A673 (cell line): ENCODE results near the gene ALG14. TPM values are rescaled to one million over a fixed set of nuclear protein-coding genes. Genes with fewer than 3 reads are reported as not detected.
"Not testable (repeated sequence)": the region's sequence is repeated elsewhere in the genome, so short reads cannot be mapped to it uniquely, and the experiment has no call there.

Experiments used
- BruUV-seq: library from RNA; stranded (reverse); fragments of 400-500 nt; replicated peaks from 2 replicates; lab custom pipeline; 2021; lab: Mats Ljungman, UMichigan
- CTCF ChIA-PET: fragments of 300-600 bp; sonication (Branson Sonifier 250); formaldehyde crosslinking; loops from one replicate; lab custom pipeline; 2022; ENCODE audit warnings: antibody characterized with exemption; lab: Charles Lee
- POLR2A ChIA-PET: fragments of 300-600 bp; sonication (Branson Sonifier 250); formaldehyde crosslinking; loops from one replicate; lab custom pipeline; 2022; ENCODE audit warnings: antibody characterized with exemption; ENCODE audit not compliant: low non-redundant PET; lab: Charles Lee
- DNase-seq: peaks from one replicate; pipeline ENCODE4 v3.0.0-alpha.2; 2015; ENCODE audit warnings: low spot score
- H3K27ac ChIP-seq: fragments of 200-600 bp; sonication (generic); 2 replicates; pipeline ENCODE4 v1.5.1; 2016; ENCODE audit warnings: mixed run types, low read depth, mild to moderate bottlenecking, mixed read lengths, antibody characterized with exemption, low read length; ENCODE audit not compliant: poor library complexity, severe bottlenecking
- H3K27me3 ChIP-seq: fragments of 200-600 bp; sonication (generic); replicated peaks from 2 replicates; pipeline ENCODE4 v1.6.1; 2017; ENCODE audit warnings: mixed run types, low read depth, mild to moderate bottlenecking, mixed read lengths, antibody characterized with exemption, low read length; ENCODE audit not compliant: insufficient read depth, poor library complexity
- H3K36me3 ChIP-seq: fragments of 200-600 bp; sonication (generic); 2 replicates; pipeline ENCODE4 v1.6.1; 2016; ENCODE audit warnings: mixed run types, mild to moderate bottlenecking, mixed read lengths, antibody characterized with exemption, low read length; ENCODE audit not compliant: insufficient read depth, poor library complexity, severe bottlenecking
- H3K4me1 ChIP-seq: fragments of 200-600 bp; sonication (generic); 2 replicates; pipeline ENCODE4 v1.6.1; 2017; ENCODE audit warnings: mixed run types, mild to moderate bottlenecking, mixed read lengths, antibody characterized with exemption, low read length; ENCODE audit not compliant: insufficient read depth, poor library complexity, severe bottlenecking
- H3K4me3 ChIP-seq: fragments of 200-600 bp; sonication (generic); 2 replicates; pipeline ENCODE4 v1.5.1; 2016; ENCODE audit warnings: low read depth, mixed run types, mild to moderate bottlenecking, mixed read lengths, low read length; ENCODE audit not compliant: poor library complexity, severe bottlenecking
- H3K9me3 ChIP-seq: fragments of 200-600 bp; sonication (generic); 2 replicates; pipeline ENCODE4 v1.6.1; 2016; ENCODE audit warnings: mixed run types, low read depth, mild to moderate bottlenecking, mixed read lengths, antibody characterized with exemption, low read length; ENCODE audit not compliant: poor library complexity, severe bottlenecking
- CTCF ChIP-seq: fragments of 300-800, 200-600 bp; sonication (generic); conservative IDR thresholded peaks from 2 replicates; pipeline ENCODE4 v1.5.1; 2017; ENCODE audit warnings: low read depth, mild to moderate bottlenecking, antibody characterized with exemption, low read length, moderate library complexity, mixed read lengths
- EZH2 ChIP-seq: fragments of 200-600 bp; sonication (generic); IDR thresholded peaks from 2 replicates; pipeline ENCODE4 v1.6.1; 2017; ENCODE audit warnings: borderline replicate concordance, low read depth, mild to moderate bottlenecking, mixed read lengths, antibody characterized with exemption, low read length; ENCODE audit not compliant: poor library complexity, severe bottlenecking
- intact Hi-C: fragments of 100-400 bp; cut with micrococcal nuclease; formaldehyde crosslinking; loops from one replicate; pipeline ENCODE4 v1.10.0; 2022; ENCODE audit not compliant: unreplicated experiment
- total RNA-seq: library from RNA; stranded (reverse); gene quantifications from 2 replicates; pipeline ENCODE4 v1.2.3, GENCODE V29; 2021

ALG14 gene
- total RNA-seq, 1 experiment from 2014 or later: 11.3 TPM

- H3K27ac ChIP-seq: no peak overlapping the region
- no peak for TF ChIP-seq EZH2
- TF ChIP-seq CTCF: no peak
- no peaks in the 10 kb centered on the region for H3K27me3 ChIP-seq
- H3K4me3 ChIP-seq: no peak overlapping the region
- CTCF ChIA-PET: no interaction called here
- no peaks in the 10 kb centered on the region for H3K4me1 ChIP-seq
- no peaks in the 10 kb centered on the region for H3K9me3 ChIP-seq
- H3K36me3 ChIP-seq: no peaks in the 10 kb centered on the region
- intact Hi-C loops: no loop called here
- POLR2A ChIA-PET: no interaction called here
- no peak for DNase-seq
- BruUV-seq: no TSS peak
These were observed 130.3 kb downstream of the ALG14 start for GRCh38 chr1:94942171-94943128.

- BruUV-seq, CTCF ChIA-PET, H3K36me3 ChIP-seq, H3K27me3 ChIP-seq, H3K4me3 ChIP-seq, intact Hi-C loops, H3K27ac ChIP-seq, DNase-seq, H3K4me1 ChIP-seq, H3K9me3 ChIP-seq, POLR2A ChIA-PET: not testable (repeated sequence)
These were observed 131.3 kb downstream of the ALG14 start for GRCh38 chr1:94941480-94941879.

GRCh38 chr1:94940738-94941137 is 132.0 kb downstream of the ALG14 start:
- no peak overlapping the region for H3K27ac ChIP-seq
- H3K9me3 ChIP-seq: no peaks in the 10 kb centered on the region
- H3K4me3 ChIP-seq: no peak overlapping the region
- no peak for DNase-seq
- ChIA-PET POLR2A (no interaction called here), CTCF (no interaction called here)
- no TSS peak for BruUV-seq
- H3K36me3 ChIP-seq: no peaks in the 10 kb centered on the region
- H3K27me3 ChIP-seq: no peaks in the 10 kb centered on the region
- TF ChIP-seq CTCF (no peak), EZH2 (no peak)
- H3K4me1 ChIP-seq: peaks cover 16% of the 10 kb centered on the region
- intact Hi-C loops: no loop called here
